ENCODE measurements around the gene RAB3D. TPM values are rescaled to one million over a fixed set of nuclear protein-coding genes. Genes with fewer than 3 reads are reported as not detected.

The RAB3D gene
- total RNA-seq, 1 donor from 2014 or later, result 9.9 TPM

GRCh38 chr19:11378319-11379189, 39.1 kb upstream of the RAB3D start:
- H3K9me3 ChIP-seq (ENCODE audit: control insufficient read depth in 3 of 3, low read length in 3 of 3), result no peaks in the 10 kb centered on the region
- H3K4me1 ChIP-seq (ENCODE audit: control insufficient read depth in 3 of 3, insufficient read depth in 3 of 3, low read length in 3 of 3), result peaks cover 41 to 56% (median 43%) of the 10 kb centered on the region in 3 donors
- no peak overlapping the region for H3K4me3 ChIP-seq (ENCODE audit: low read length in 3 of 3)
- no peak overlapping the region for H3K9ac ChIP-seq (ENCODE audit: low read depth in 1 of 3, low read length in 3 of 3)
- H3K27me3 ChIP-seq (ENCODE audit: control insufficient read depth in 3 of 3, insufficient read depth in 3 of 3, low read length in 3 of 3), result peaks cover 18 to 22% (median 19%) of the 10 kb centered on the region in 3 donors
- H3K27ac ChIP-seq (ENCODE audit: low read depth, low read length), result no peak overlapping the region
- H3K36me3 ChIP-seq (ENCODE audit: control insufficient read depth in 3 of 3, insufficient read depth in 3 of 3, low read length in 3 of 3), result peaks cover 3 to 6% (median 4%) of the 10 kb centered on the region in 3 donors

DNA sequence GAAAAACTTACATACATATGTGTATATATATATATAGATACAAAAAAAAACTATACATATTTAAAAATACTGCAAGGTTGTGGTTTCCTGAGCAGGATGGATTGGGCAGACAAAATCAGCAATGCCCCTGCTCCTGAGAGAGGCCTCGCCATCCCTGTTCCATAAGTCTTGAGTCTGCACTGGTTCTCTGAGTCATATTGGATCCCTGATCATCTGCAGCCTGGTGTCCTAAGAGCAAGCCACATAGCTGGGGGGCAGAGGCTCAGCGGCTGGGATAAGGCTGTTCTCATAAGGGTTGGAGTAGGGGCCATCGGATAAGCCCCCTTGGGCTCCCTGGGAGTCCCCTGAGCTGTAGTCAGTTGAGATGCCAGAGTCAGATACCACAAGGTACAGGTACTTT, 38.3 kb upstream of the RAB3D start:
- Histone ChIP-seq H3K27ac (ENCODE audit: low read depth, low read length) (no peak overlapping the region), H3K36me3 (ENCODE audit: control insufficient read depth in 3 of 3, insufficient read depth in 3 of 3, low read length in 3 of 3) (peaks cover 3 to 6% (median 4%) of the 10 kb centered on the region in 3 donors), H3K4me3 (ENCODE audit: low read length in 3 of 3) (no peak overlapping the region), H3K4me1 (ENCODE audit: control insufficient read depth in 3 of 3, insufficient read depth in 3 of 3, low read length in 3 of 3) (peaks cover 37 to 58% (median 41%) of the 10 kb centered on the region in 3 donors), H3K9ac (ENCODE audit: low read depth in 1 of 3, low read length in 3 of 3) (no peak overlapping the region), H3K27me3 (ENCODE audit: control insufficient read depth in 3 of 3, insufficient read depth in 3 of 3, low read length in 3 of 3) (peaks cover 11 to 14% (median 12%) of the 10 kb centered on the region in 3 donors), H3K9me3 (ENCODE audit: control insufficient read depth in 3 of 3, low read length in 3 of 3) (no peaks in the 10 kb centered on the region)

- Histone ChIP-seq H3K9me3 (ENCODE audit: control insufficient read depth in 3 of 3, low read length in 3 of 3) (no peaks in the 10 kb centered on the region), H3K9ac (ENCODE audit: low read depth in 1 of 3, low read length in 3 of 3) (no peak overlapping the region), H3K27me3 (ENCODE audit: control insufficient read depth in 3 of 3, insufficient read depth in 3 of 3, low read length in 3 of 3) (peaks cover 8 to 10% (median 8%) of the 10 kb centered on the region in 3 donors), H3K36me3 (ENCODE audit: control insufficient read depth in 3 of 3, insufficient read depth in 3 of 3, low read length in 3 of 3) (peaks cover 3 to 6% (median 4%) of the 10 kb centered on the region in 3 donors), H3K27ac (ENCODE audit: low read depth, low read length) (no peak overlapping the region), H3K4me3 (ENCODE audit: low read length in 3 of 3) (no peak overlapping the region), H3K4me1 (ENCODE audit: control insufficient read depth in 3 of 3, insufficient read depth in 3 of 3, low read length in 3 of 3) (peaks cover 37 to 58% (median 41%) of the 10 kb centered on the region in 3 donors)
Measured at GRCh38 chr19:11377237-11377636, 37.8 kb upstream of the RAB3D start.

DNA sequence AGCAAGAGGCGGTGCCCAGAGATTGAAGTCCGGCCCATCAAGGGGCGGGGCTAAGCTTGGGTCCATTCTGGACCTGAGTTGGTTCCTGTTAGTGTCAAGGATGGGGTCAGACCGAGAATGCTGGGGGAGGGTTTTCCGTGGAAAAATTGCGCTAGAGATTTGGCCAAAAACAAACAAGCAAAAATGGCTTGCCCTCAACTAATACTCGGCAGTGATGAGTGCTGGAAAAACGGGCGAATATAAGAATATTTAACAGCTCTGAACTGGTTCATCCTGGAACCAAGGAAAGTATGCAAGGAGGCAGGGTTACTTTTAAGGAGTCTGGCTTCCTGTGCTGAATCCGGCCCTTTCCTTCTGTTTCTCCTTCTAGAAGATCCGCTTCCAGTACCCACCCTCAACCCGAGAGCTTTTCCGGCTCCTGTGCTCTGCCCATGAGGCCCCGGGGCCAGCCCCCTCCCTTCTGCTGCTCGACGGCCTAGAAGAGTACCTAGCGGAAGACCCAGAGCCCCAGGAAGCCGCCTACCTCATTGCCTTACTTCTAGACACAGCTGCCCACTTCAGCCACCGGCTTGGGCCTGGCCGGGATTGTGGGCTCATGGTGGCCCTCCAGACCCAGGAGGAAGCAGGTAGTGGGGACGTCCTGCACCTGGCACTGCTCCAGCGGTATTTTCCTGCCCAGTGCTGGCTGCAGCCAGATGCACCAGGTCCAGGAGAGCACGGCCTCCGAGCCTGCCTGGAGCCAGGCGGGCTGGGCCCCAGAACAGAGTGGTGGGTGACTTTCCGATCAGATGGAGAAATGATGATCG, 35.9 kb upstream of the RAB3D start:
- no peaks in the 10 kb centered on the region for H3K27me3 ChIP-seq (ENCODE audit: control insufficient read depth in 3 of 3, insufficient read depth in 3 of 3, low read length in 3 of 3)
- H3K4me3 ChIP-seq (ENCODE audit: low read length in 3 of 3), result peak overlapping the region; percentile 44 to 73 (median 72)
- peak overlapping the region; percentile 61 to 83 (median 80) for H3K9ac ChIP-seq (ENCODE audit: low read depth in 1 of 3, low read length in 3 of 3)
- H3K27ac ChIP-seq (ENCODE audit: low read depth, low read length), result peak overlapping the region; percentile 78
- H3K4me1 ChIP-seq (ENCODE audit: control insufficient read depth in 3 of 3, insufficient read depth in 3 of 3, low read length in 3 of 3), result peaks cover 22 to 41% (median 27%) of the 10 kb centered on the region in 3 donors
- H3K9me3 ChIP-seq (ENCODE audit: control insufficient read depth in 3 of 3, low read length in 3 of 3), result no peaks in the 10 kb centered on the region
- peaks cover 3 to 6% (median 4%) of the 10 kb centered on the region in 3 donors for H3K36me3 ChIP-seq (ENCODE audit: control insufficient read depth in 3 of 3, insufficient read depth in 3 of 3, low read length in 3 of 3)

- Histone ChIP-seq H3K36me3 (ENCODE audit: control insufficient read depth in 3 of 3, insufficient read depth in 3 of 3, low read length in 3 of 3) (peaks cover 3 to 8% (median 6%) of the 10 kb centered on the region in 3 donors), H3K9ac (ENCODE audit: low read depth in 1 of 3, low read length in 3 of 3) (peak within 1 kb of the TSS; percentile 77 to 95 (median 93)), H3K4me3 (ENCODE audit: low read length in 3 of 3) (peak within 1 kb of the TSS; percentile 70 to 87 (median 73)), H3K9me3 (ENCODE audit: control insufficient read depth in 3 of 3, low read length in 3 of 3) (no peaks in the 10 kb centered on the region), H3K27me3 (ENCODE audit: control insufficient read depth in 3 of 3, insufficient read depth in 3 of 3, low read length in 3 of 3) (no peaks in the 10 kb centered on the region), H3K4me1 (ENCODE audit: control insufficient read depth in 3 of 3, insufficient read depth in 3 of 3, low read length in 3 of 3) (peaks cover 19 to 36% (median 25%) of the 10 kb centered on the region in 3 donors), H3K27ac (ENCODE audit: low read depth, low read length) (peak within 1 kb of the TSS; percentile 86)
Measured at GRCh38 chr19:11374433-11375142, 35.1 kb upstream of the RAB3D start, which contains the start of gene SWSAP1. SWSAP1 (plus strand) TSS chr19:11374666; CDS start chr19:11374681, 15 bp downstream.

GRCh38 chr19:11373885-11374432, 34.5 kb upstream of the RAB3D start:
- Histone ChIP-seq H3K27ac (ENCODE audit: low read depth, low read length) (peak overlapping the region; percentile 86), H3K27me3 (ENCODE audit: control insufficient read depth in 3 of 3, insufficient read depth in 3 of 3, low read length in 3 of 3) (no peaks in the 10 kb centered on the region), H3K9me3 (ENCODE audit: control insufficient read depth in 3 of 3, low read length in 3 of 3) (no peaks in the 10 kb centered on the region), H3K4me3 (ENCODE audit: low read length in 3 of 3) (peak overlapping the region; percentile 70 to 87 (median 73)), H3K4me1 (ENCODE audit: control insufficient read depth in 3 of 3, insufficient read depth in 3 of 3, low read length in 3 of 3) (peaks cover 19 to 36% (median 25%) of the 10 kb centered on the region in 3 donors), H3K36me3 (ENCODE audit: control insufficient read depth in 3 of 3, insufficient read depth in 3 of 3, low read length in 3 of 3) (peaks cover 3 to 13% (median 7%) of the 10 kb centered on the region in 3 donors), H3K9ac (ENCODE audit: low read depth in 1 of 3, low read length in 3 of 3) (peak overlapping the region; percentile 77 to 95 (median 93))

- Histone ChIP-seq H3K27me3 (ENCODE audit: control insufficient read depth in 3 of 3, insufficient read depth in 3 of 3, low read length in 3 of 3) (no peaks in the 10 kb centered on the region), H3K36me3 (ENCODE audit: control insufficient read depth in 3 of 3, insufficient read depth in 3 of 3, low read length in 3 of 3) (peaks cover 3 to 10% (median 6%) of the 10 kb centered on the region in 3 donors), H3K4me1 (ENCODE audit: control insufficient read depth in 3 of 3, insufficient read depth in 3 of 3, low read length in 3 of 3) (peaks cover 19 to 32% (median 25%) of the 10 kb centered on the region in 3 donors), H3K27ac (ENCODE audit: low read depth, low read length) (no peak overlapping the region), H3K9me3 (ENCODE audit: control insufficient read depth in 3 of 3, low read length in 3 of 3) (no peaks in the 10 kb centered on the region), H3K4me3 (ENCODE audit: low read length in 3 of 3) (peak overlapping the region in 1 of 3 donors; percentile 35), H3K9ac (ENCODE audit: low read depth in 1 of 3, low read length in 3 of 3) (no peak overlapping the region)
Measured at GRCh38 chr19:11373166-11373884, 33.9 kb upstream of the RAB3D start.

GRCh38 chr19:11370744-11371143, 31.3 kb upstream of the RAB3D start:
- H3K4me3 ChIP-seq (ENCODE audit: low read length in 3 of 3), result no peak overlapping the region
- peaks cover 3 to 7% (median 7%) of the 10 kb centered on the region in 3 donors for H3K36me3 ChIP-seq (ENCODE audit: control insufficient read depth in 3 of 3, insufficient read depth in 3 of 3, low read length in 3 of 3)
- no peaks in the 10 kb centered on the region for H3K9me3 ChIP-seq (ENCODE audit: control insufficient read depth in 3 of 3, low read length in 3 of 3)
- no peak overlapping the region for H3K9ac ChIP-seq (ENCODE audit: low read depth in 1 of 3, low read length in 3 of 3)
- H3K4me1 ChIP-seq (ENCODE audit: control insufficient read depth in 3 of 3, insufficient read depth in 3 of 3, low read length in 3 of 3), result peaks cover 9 to 16% (median 14%) of the 10 kb centered on the region in 3 donors
- H3K27me3 ChIP-seq (ENCODE audit: control insufficient read depth in 3 of 3, insufficient read depth in 3 of 3, low read length in 3 of 3), result no peaks in the 10 kb centered on the region
- H3K27ac ChIP-seq (ENCODE audit: low read depth, low read length), result no peak overlapping the region

Data from skeletal muscle tissue (tissue), 4 donors.